Measurements from ENCODE around the gene BICD1.

DNA sequence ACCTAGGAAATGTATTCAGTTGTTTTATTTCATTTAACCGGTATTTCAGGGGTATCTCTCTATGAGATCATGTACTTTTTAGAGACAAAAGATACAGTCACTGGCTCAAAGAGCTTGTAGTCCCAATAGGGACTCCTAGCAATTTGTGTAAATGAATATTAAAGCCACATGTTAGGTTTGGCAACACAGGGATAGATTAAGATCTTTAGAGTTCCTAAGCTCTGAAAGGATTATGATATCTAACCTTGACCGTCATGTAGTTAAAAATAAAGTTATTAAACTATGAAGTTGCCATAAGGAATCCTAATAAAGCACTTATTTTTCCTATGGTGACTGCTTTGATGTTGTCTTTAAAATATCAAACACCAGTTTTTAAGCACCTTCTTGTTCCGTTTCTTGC, 192.3 kb downstream of the BICD1 start:
- TF ChIP-seq, protein P1, sequence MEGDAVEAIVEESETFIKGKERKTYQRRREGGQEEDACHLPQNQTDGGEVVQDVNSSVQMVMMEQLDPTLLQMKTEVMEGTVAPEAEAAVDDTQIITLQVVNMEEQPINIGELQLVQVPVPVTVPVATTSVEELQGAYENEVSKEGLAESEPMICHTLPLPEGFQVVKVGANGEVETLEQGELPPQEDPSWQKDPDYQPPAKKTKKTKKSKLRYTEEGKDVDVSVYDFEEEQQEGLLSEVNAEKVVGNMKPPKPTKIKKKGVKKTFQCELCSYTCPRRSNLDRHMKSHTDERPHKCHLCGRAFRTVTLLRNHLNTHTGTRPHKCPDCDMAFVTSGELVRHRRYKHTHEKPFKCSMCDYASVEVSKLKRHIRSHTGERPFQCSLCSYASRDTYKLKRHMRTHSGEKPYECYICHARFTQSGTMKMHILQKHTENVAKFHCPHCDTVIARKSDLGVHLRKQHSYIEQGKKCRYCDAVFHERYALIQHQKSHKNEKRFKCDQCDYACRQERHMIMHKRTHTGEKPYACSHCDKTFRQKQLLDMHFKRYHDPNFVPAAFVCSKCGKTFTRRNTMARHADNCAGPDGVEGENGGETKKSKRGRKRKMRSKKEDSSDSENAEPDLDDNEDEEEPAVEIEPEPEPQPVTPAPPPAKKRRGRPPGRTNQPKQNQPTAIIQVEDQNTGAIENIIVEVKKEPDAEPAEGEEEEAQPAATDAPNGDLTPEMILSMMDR (IDR thresholded peaks at IDR 0.05): no peak
- no peak for TF ChIP-seq POLR2A (IDR thresholded peaks at IDR 0.05)
